ENCODE results near the gene GCGR.

DNA sequence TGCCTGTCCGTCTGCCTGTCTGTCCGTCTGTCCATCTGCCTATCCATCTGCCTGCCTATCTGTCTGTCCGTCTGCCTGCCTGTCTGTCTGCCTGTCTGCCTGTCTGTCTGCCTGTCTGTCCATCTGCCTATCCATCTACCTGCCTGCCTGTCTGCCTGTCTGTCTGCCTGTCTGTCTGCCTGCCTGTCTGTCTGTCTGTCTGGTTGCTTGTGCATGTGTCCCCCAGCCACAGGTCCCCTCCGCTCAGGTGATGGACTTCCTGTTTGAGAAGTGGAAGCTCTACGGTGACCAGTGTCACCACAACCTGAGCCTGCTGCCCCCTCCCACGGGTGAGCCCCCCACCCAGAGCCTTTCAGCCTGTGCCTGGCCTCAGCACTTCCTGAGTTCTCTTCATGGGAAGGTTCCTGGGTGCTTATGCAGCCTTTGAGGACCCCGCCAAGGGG is 5.6 kb downstream of the GCGR start:
- TF ChIP-seq, protein P1, sequence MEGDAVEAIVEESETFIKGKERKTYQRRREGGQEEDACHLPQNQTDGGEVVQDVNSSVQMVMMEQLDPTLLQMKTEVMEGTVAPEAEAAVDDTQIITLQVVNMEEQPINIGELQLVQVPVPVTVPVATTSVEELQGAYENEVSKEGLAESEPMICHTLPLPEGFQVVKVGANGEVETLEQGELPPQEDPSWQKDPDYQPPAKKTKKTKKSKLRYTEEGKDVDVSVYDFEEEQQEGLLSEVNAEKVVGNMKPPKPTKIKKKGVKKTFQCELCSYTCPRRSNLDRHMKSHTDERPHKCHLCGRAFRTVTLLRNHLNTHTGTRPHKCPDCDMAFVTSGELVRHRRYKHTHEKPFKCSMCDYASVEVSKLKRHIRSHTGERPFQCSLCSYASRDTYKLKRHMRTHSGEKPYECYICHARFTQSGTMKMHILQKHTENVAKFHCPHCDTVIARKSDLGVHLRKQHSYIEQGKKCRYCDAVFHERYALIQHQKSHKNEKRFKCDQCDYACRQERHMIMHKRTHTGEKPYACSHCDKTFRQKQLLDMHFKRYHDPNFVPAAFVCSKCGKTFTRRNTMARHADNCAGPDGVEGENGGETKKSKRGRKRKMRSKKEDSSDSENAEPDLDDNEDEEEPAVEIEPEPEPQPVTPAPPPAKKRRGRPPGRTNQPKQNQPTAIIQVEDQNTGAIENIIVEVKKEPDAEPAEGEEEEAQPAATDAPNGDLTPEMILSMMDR (CRISPR knock-in tag; IDR thresholded peaks at IDR 0.05): no peak
- TF ChIP-seq, protein P2, sequence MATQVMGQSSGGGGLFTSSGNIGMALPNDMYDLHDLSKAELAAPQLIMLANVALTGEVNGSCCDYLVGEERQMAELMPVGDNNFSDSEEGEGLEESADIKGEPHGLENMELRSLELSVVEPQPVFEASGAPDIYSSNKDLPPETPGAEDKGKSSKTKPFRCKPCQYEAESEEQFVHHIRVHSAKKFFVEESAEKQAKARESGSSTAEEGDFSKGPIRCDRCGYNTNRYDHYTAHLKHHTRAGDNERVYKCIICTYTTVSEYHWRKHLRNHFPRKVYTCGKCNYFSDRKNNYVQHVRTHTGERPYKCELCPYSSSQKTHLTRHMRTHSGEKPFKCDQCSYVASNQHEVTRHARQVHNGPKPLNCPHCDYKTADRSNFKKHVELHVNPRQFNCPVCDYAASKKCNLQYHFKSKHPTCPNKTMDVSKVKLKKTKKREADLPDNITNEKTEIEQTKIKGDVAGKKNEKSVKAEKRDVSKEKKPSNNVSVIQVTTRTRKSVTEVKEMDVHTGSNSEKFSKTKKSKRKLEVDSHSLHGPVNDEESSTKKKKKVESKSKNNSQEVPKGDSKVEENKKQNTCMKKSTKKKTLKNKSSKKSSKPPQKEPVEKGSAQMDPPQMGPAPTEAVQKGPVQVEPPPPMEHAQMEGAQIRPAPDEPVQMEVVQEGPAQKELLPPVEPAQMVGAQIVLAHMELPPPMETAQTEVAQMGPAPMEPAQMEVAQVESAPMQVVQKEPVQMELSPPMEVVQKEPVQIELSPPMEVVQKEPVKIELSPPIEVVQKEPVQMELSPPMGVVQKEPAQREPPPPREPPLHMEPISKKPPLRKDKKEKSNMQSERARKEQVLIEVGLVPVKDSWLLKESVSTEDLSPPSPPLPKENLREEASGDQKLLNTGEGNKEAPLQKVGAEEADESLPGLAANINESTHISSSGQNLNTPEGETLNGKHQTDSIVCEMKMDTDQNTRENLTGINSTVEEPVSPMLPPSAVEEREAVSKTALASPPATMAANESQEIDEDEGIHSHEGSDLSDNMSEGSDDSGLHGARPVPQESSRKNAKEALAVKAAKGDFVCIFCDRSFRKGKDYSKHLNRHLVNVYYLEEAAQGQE (IDR thresholded peaks at IDR 0.05; ENCODE audit: borderline replicate concordance in 1 of 2, low read depth in 1 of 2, low read length in 2 of 2): no peak
- TF ChIP-seq ZNF766 (CRISPR knock-in tag; IDR thresholded peaks at IDR 0.05; ENCODE audit: borderline replicate concordance): no peak
- no peak for TF ChIP-seq SRF (IDR thresholded peaks at IDR 0.05; ENCODE audit: low read depth, low read length)

Measured in HepG2 (cell line).